GM12892 (cell line): ENCODE measurements around the gene TTC33.

Experiments
- POLR2AphosphoS5 ChIP-seq: IDR thresholded peaks from 2 replicates; pipeline ENCODE4 v1.6.1; 2011; ENCODE audit warnings: low read depth, low read length, control low read depth
- TAF1 ChIP-seq: IDR thresholded peaks from 2 replicates; pipeline ENCODE4 v1.6.1; 2011; ENCODE audit warnings: low read depth, mild to moderate bottlenecking, control low read depth, low read length, borderline replicate concordance

DNA sequence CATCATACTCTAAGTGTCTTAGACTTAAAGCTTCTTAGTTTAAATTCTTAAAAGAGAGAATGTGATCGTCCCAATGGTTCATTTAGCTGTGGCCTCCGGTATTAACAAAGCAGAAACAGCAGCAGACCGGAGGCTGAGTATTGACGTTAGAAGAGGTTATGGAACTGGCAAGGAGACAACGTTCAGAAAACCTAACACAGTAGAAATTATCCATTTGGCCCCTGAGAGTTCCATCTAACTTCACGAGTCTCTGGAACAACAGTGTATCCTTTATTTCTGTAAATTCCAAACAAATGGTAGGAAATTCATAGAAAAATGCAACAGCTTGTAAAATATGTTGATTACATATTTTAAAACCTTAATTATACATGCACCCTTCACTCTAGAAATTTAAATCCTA is 183.4 kb downstream of the TTC33 start:
- TF ChIP-seq TAF1 (no peak), POLR2AphosphoS5 (no peak)
